Endothelial cell (in vitro differentiated cells): Measurements from ENCODE around the gene OSBPL10. TPM values are rescaled to one million over a fixed set of nuclear protein-coding genes. Genes with fewer than 3 reads are reported as not detected.

ENCODE experiments used
- DNase-seq: peaks from one replicate; pipeline ENCODE4 v3.0.0; 2021; ENCODE audit warnings: low spot score
- H3K27ac Mint-ChIP-seq: one replicate; pipeline ENCODE4 v1.8.0; 2021; ENCODE audit warnings: mixed read lengths, inconsistent platforms; ENCODE audit not compliant: unreplicated experiment
- H3K27me3 Mint-ChIP-seq: one replicate; pipeline ENCODE4 v1.8.0; 2021; ENCODE audit warnings: mild to moderate bottlenecking, moderate library complexity, mixed read lengths, inconsistent platforms; ENCODE audit not compliant: unreplicated experiment
- H3K36me3 Mint-ChIP-seq: one replicate; pipeline ENCODE4 v1.8.0; 2021; ENCODE audit warnings: mild to moderate bottlenecking, low read depth, mixed read lengths, inconsistent platforms; ENCODE audit not compliant: unreplicated experiment
- H3K4me1 Mint-ChIP-seq: one replicate; pipeline ENCODE4 v1.8.0; 2021; ENCODE audit warnings: mild to moderate bottlenecking, mixed read lengths, inconsistent platforms; ENCODE audit not compliant: unreplicated experiment
- H3K4me3 Mint-ChIP-seq: one replicate; pipeline ENCODE4 v1.8.0; 2021; ENCODE audit warnings: mild to moderate bottlenecking, mixed read lengths, inconsistent platforms; ENCODE audit not compliant: unreplicated experiment
- H3K9me3 Mint-ChIP-seq: one replicate; pipeline ENCODE4 v1.8.0; 2021; ENCODE audit warnings: mixed read lengths, inconsistent platforms; ENCODE audit not compliant: unreplicated experiment
- CTCF ChIP-seq: fragments of 200-600 bp; sonication (generic); IDR thresholded peaks from one replicate; pipeline ENCODE4 v1.5.0; 2021; ENCODE audit warnings: antibody characterized with exemption; ENCODE audit not compliant: unreplicated experiment
- total RNA-seq: library from RNA; stranded (reverse); fragmentation: NEBNext Ultra II Directional; extraction: Animal tissue kit (Norgen Biotek cat#: 25700); gene quantifications from one replicate; pipeline ENCODE4 v1.2.1, GENCODE V29; 2021; ENCODE audit not compliant: unreplicated experiment

OSBPL10 gene
- total RNA-seq, 1 donor from 2014 or later, result 61.0 TPM

- no peak overlapping the region for H3K4me3 Mint-ChIP-seq
- no peak for TF ChIP-seq CTCF
- H3K27ac Mint-ChIP-seq, result no peak overlapping the region
- peaks cover under 1% of the 10 kb centered on the region for H3K27me3 Mint-ChIP-seq
- H3K9me3 Mint-ChIP-seq, result no peaks in the 10 kb centered on the region
- DNase-seq, result no peak
- peaks cover 4% of the 10 kb centered on the region for H3K4me1 Mint-ChIP-seq
- no peaks in the 10 kb centered on the region for H3K36me3 Mint-ChIP-seq
Observed at GRCh38 chr3:31725976-31726375, 255.1 kb downstream of the OSBPL10 start.

DNA sequence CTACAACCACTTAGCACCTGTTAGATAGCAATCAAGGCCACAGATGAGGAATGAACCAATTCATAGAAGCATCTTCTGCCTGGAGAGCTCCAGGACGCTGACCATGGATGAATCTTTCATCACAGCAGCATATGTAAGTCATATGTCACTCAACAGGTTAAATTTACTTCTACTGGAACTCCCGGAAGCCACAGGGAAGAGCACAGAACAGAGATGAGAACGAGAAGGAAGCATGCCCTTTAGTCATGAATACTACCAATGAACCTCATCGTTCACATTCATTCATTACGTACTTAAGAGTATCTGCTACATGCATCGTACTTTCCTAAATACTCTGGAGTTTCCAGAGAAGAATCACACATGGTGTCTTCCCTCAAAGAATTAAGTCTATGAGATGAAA lies 255.5 kb downstream of the OSBPL10 start:
- H3K27ac Mint-ChIP-seq, result no peak overlapping the region

DNA sequence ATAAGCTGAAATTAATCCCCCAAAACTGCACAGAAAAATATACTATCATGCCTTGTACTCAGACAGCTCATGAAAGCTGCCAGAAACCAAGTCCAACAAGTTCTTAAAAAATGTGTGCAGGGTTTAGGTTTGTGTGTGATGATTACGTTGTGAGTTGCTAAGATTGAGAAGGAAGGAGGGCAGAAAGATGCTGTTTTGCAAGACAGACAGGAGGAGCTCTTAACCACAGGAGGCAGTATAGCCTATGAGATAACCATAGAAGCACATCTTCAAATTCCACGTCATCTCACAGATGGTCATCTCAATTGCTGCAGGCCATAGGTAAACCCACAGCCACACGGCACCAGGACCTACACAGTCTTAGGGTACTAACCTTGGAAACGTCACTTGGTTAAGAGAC lies 256.4 kb downstream of the OSBPL10 start:
- no peak overlapping the region for H3K27ac Mint-ChIP-seq
- H3K4me1 Mint-ChIP-seq, result peaks cover 4% of the 10 kb centered on the region
- H3K36me3 Mint-ChIP-seq, result no peaks in the 10 kb centered on the region
- DNase-seq, result no peak
- no peaks in the 10 kb centered on the region for H3K9me3 Mint-ChIP-seq
- peaks cover 2% of the 10 kb centered on the region for H3K27me3 Mint-ChIP-seq
- no peak for TF ChIP-seq CTCF
- no peak overlapping the region for H3K4me3 Mint-ChIP-seq

More for the DNA sequence above, 255.5 kb downstream of the OSBPL10 start:
- DNase-seq, result no peak
- Mint-ChIP-seq H3K36me3 (no peaks in the 10 kb centered on the region), H3K27me3 (peaks cover 2% of the 10 kb centered on the region), H3K4me3 (no peak overlapping the region), H3K4me1 (peaks cover 4% of the 10 kb centered on the region), H3K9me3 (no peaks in the 10 kb centered on the region)
- no peak for TF ChIP-seq CTCF

GRCh38 chr3:31724116-31724515 lies 256.9 kb downstream of the OSBPL10 start:
- Mint-ChIP-seq H3K4me3 (no peak overlapping the region), H3K9me3 (no peaks in the 10 kb centered on the region), H3K27me3 (peaks cover 2% of the 10 kb centered on the region), H3K36me3 (no peaks in the 10 kb centered on the region), H3K27ac (no peak overlapping the region), H3K4me1 (peaks cover 4% of the 10 kb centered on the region)
- no peak for DNase-seq
- no peak for TF ChIP-seq CTCF

DNA sequence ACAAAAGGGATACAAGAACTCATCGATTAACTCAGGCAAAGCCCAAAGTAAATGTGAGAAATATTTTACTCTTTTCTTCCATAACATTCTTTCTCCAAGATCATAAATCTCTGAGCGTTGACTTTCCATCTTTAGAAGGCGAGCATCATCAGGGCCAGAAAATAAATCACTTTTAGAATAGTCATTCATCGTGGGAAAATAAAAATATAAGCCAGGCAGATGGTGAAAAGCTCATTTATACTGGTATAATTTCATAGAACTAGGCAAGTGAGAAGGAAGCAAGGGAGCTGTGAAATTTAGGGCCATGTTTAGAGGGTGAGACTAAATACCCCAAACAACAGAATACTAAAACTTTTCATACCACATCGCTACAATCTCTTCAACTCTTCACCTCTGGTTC lies 257.4 kb downstream of the OSBPL10 start:
- Mint-ChIP-seq H3K4me1 (peaks cover 4% of the 10 kb centered on the region), H3K27me3 (peaks cover 2% of the 10 kb centered on the region), H3K36me3 (no peaks in the 10 kb centered on the region), H3K9me3 (no peaks in the 10 kb centered on the region), H3K27ac (no peak overlapping the region), H3K4me3 (no peak overlapping the region)
- no peak for TF ChIP-seq CTCF
- no peak for DNase-seq
